ENCODE results near the gene YWHAE. TPM values are rescaled to one million over a fixed set of nuclear protein-coding genes. Genes with fewer than 3 reads are reported as not detected.

Gene YWHAE
- total RNA-seq, 1 experiment from 2014 or later = 210 TPM

DNA sequence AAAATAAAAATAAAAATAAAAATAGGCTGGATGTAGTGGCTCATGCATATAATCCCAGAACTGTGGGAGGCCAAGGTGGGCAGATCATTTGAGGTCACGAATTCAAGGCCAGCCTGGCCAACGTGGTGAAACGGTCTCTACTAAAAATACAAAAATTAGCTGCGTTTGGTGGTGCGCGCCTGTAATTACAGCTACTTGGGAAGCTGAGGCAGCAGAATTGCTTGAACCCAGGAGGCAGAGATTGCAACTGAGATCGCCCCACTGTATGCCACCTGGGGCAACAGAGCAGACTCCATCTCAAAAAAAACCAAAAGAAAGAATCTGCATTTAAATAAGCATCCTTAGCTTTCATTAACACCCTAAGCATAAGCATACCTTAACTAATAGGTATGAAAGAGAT lies 33.8 kb downstream of the YWHAE start:
- Histone ChIP-seq H3K27me3 (ENCODE audit: low read length) (no peaks in the 10 kb centered on the region), H3F3A (ENCODE audit: low read length, unreplicated experiment) (peaks cover 9% of the 10 kb centered on the region), H3K79me2 (ENCODE audit: low read length) (peaks cover 98% of the 10 kb centered on the region), H3K9me2 (replicated peaks; ENCODE audit: low read length) (no peaks in the 10 kb centered on the region), H3K27ac (ENCODE audit: low read length) (no peak overlapping the region), H3K4me1 (ENCODE audit: insufficient read depth, low read length) (no peaks in the 10 kb centered on the region; the same call in 1 of the 2 replicates), H3K4me3 (ENCODE audit: low read length) (no peak overlapping the region), H3K36me3 (ENCODE audit: low read depth, low read length) (peaks cover 31% of the 10 kb centered on the region), H3K4me2 (ENCODE audit: low read length) (no peak overlapping the region), H3K9me3 (ENCODE audit: low read length) (no peaks in the 10 kb centered on the region), H2AFZ (ENCODE audit: low read length) (no peak overlapping the region), H4K20me1 (ENCODE audit: low read length) (peaks cover 72% of the 10 kb centered on the region), H3K9ac (ENCODE audit: low read length) (no peak overlapping the region)
- no TSS peak for BruUV-seq (replicated peaks)
- DNase-seq (no peak), ATAC-seq (no peak)
- intact Hi-C loops (cut with micrococcal nuclease) = loop anchor here (10.0 kb wide), 3 partner anchors 59 to 149 kb away; partner anchors contain the start of genes CRK and INPP5K
- TF ChIP-seq EZH2 (IDR thresholded peaks at IDR 0.05; ENCODE audit: low read length, unreplicated experiment) (no peak), CTCF (conservative IDR thresholded peaks at IDR 0.05; ENCODE audit: low read depth, low read length) (no peak), EZH2phosphoT487 (IDR thresholded peaks at IDR 0.05; ENCODE audit: borderline replicate concordance, low read length) (no peak)
- ChIA-PET CTCF (interaction anchor here (1.5 kb wide), 1 partner anchor 150 kb away, joined by 12 read pairs; the partner anchor contains the start of gene INPP5K), POLR2A (ENCODE audit: unreplicated experiment) (no interaction called here)

- Histone ChIP-seq H2AFZ (ENCODE audit: low read length) (no peak overlapping the region), H4K20me1 (ENCODE audit: low read length) (peaks cover 70% of the 10 kb centered on the region), H3K79me2 (ENCODE audit: low read length) (peaks cover 98% of the 10 kb centered on the region), H3F3A (ENCODE audit: low read length, unreplicated experiment) (peaks cover 10% of the 10 kb centered on the region), H3K4me2 (ENCODE audit: low read length) (no peak overlapping the region), H3K9me2 (replicated peaks; ENCODE audit: low read length) (no peaks in the 10 kb centered on the region), H3K4me3 (ENCODE audit: low read length) (no peak overlapping the region), H3K27me3 (ENCODE audit: low read length) (no peaks in the 10 kb centered on the region), H3K9me3 (ENCODE audit: low read length) (no peaks in the 10 kb centered on the region), H3K27ac (ENCODE audit: low read length) (no peak overlapping the region), H3K4me1 (ENCODE audit: insufficient read depth, low read length) (peaks cover 1% of the 10 kb centered on the region; the same call in 1 of the 2 replicates), H3K9ac (ENCODE audit: low read length) (no peak overlapping the region), H3K36me3 (ENCODE audit: low read depth, low read length) (peaks cover 31% of the 10 kb centered on the region)
- TF ChIP-seq CTCF (conservative IDR thresholded peaks at IDR 0.05; ENCODE audit: low read depth, low read length) (peak; percentile 79), EZH2 (IDR thresholded peaks at IDR 0.05; ENCODE audit: low read length, unreplicated experiment) (no peak)
- intact Hi-C loops (cut with micrococcal nuclease) = loop anchor here (10.0 kb wide), 3 partner anchors 59 to 149 kb away; partner anchors contain the start of genes CRK and INPP5K
- ATAC-seq (peak; percentile 77), DNase-seq (peak; percentile 78)
- no TSS peak for BruUV-seq (replicated peaks)
- ChIA-PET POLR2A (ENCODE audit: unreplicated experiment) (no interaction called here), CTCF (interaction anchor here (0.5 to 1.5 kb wide), 9 partner anchors 21 to 151 kb away, joined by 3 to 12 read pairs (median 3); partner anchors contain the start of gene INPP5K)
Measured at GRCh38 chr17:1365445-1366039, 34.5 kb downstream of the YWHAE start.

- Histone ChIP-seq H3K9me3 (ENCODE audit: low read length) (no peaks in the 10 kb centered on the region), H3K4me3 (ENCODE audit: low read length) (no peak overlapping the region), H3K36me3 (ENCODE audit: low read depth, low read length) (peaks cover 34% of the 10 kb centered on the region), H3K9me2 (replicated peaks; ENCODE audit: low read length) (no peaks in the 10 kb centered on the region), H3K27me3 (ENCODE audit: low read length) (no peaks in the 10 kb centered on the region), H2AFZ (ENCODE audit: low read length) (no peak overlapping the region), H3K27ac (ENCODE audit: low read length) (no peak overlapping the region), H3K4me1 (ENCODE audit: insufficient read depth, low read length) (peaks cover 3% of the 10 kb centered on the region; the same call in 1 of the 2 replicates), H3F3A (ENCODE audit: low read length, unreplicated experiment) (peaks cover 10% of the 10 kb centered on the region), H3K79me2 (ENCODE audit: low read length) (peaks cover 90% of the 10 kb centered on the region), H4K20me1 (ENCODE audit: low read length) (peaks cover 54% of the 10 kb centered on the region), H3K4me2 (ENCODE audit: low read length) (no peak overlapping the region), H3K9ac (ENCODE audit: low read length) (no peak overlapping the region)
- DNase-seq = no peak
- TF ChIP-seq EZH2 (IDR thresholded peaks at IDR 0.05; ENCODE audit: low read length, unreplicated experiment) (no peak), EZH2phosphoT487 (IDR thresholded peaks at IDR 0.05; ENCODE audit: borderline replicate concordance, low read length) (no peak)
- no TSS peak for BruUV-seq (replicated peaks)
- intact Hi-C loops (cut with micrococcal nuclease) = loop anchor here (10.0 kb wide), 3 partner anchors 62 to 152 kb away; partner anchors contain the start of genes CRK and INPP5K
- ATAC-seq = no peak
- ChIA-PET CTCF (no interaction called here), POLR2A (ENCODE audit: unreplicated experiment) (interaction anchor here (0.6 kb wide), 1 partner anchor 129 kb away, joined by 3 read pairs; the partner anchor contains the start of gene MYO1C)
Measured at GRCh38 chr17:1362964-1363363, 37.1 kb downstream of the YWHAE start.

Data from PC-3 (cell line).